Heart left ventricle (tissue), 13 donors: ENCODE data around the gene TAF5L.

Experiments used
- POLR2A ChIP-seq, 2 donors: fragments of 450-650 bp; IDR thresholded peaks; one replicate each; pipeline ENCODE4 v1.6.1; 2017; ENCODE audit warnings: antibody characterized with exemption in 2 of 2, mild to moderate bottlenecking in 2 of 2, moderate library complexity in 2 of 2
- TF ChIP-seq, protein P1 (sequence below), 12 donors: fragments of 200-600 bp; sonication (generic) in 4 of 12; IDR thresholded peaks; one replicate each; pipeline versions ENCODE4 v1.5.0 to v1.8.0; 2018 to 2022; ENCODE audit warnings: antibody characterized with exemption in 12 of 12, mild to moderate bottlenecking in 5 of 12
- donor health status: ischemic (EF 13 %, LVEDD 7.1; RV severe dilation, severe dysfunction).
- donor health status: DM: no; HTN: yes; CAD: no.
- donor health status: DM: no; HTN: no; CAD: no.
- donor health status: ischemic (EF 25% LVEDD 6.9; RV normal size, moderate dysfunction).
- donor health status: ischemic (EF 25% LVEDD 5.7; RV mildly dilated, moderate dysfunction).
- donor health status: ischemic (EF 35%, LVEDD 5.7; RV mildly dilated, moderate dysfunction).
- donor health status: nonischemic (EF 11% LVEDD 7.7; RV severe dilation, severe dysfunction).
- donor health status: DM: yes; HTN: yes; CAD: no.
- donor health status: PGD.
- donor health status: ischemic (EF 29% LVEDD 5.4; RV normal size, mild dysfunction).
- donor health status: nonischemic (EF 23%, LVEDD 6.1; RV moderate dilation, normal function).

DNA sequence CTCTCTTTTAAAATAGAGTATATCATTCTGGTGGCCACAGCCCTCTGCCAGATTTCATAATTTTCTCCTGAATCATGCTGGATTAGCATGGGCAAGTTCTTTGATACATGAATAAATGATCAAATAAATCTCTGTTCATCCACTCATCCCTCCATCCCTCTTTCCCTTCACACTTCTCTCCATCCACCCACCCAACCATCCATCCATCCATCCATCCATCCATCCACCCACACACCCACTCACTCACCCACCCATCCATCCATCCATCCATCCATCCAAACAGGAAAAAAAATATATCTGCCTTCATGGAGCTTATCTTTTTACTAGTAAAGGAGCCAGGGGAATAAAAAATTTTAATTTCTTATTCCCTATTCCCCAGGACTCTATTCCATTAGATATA, 49.5 kb upstream of the TAF5L start:
- TF ChIP-seq, protein P1, sequence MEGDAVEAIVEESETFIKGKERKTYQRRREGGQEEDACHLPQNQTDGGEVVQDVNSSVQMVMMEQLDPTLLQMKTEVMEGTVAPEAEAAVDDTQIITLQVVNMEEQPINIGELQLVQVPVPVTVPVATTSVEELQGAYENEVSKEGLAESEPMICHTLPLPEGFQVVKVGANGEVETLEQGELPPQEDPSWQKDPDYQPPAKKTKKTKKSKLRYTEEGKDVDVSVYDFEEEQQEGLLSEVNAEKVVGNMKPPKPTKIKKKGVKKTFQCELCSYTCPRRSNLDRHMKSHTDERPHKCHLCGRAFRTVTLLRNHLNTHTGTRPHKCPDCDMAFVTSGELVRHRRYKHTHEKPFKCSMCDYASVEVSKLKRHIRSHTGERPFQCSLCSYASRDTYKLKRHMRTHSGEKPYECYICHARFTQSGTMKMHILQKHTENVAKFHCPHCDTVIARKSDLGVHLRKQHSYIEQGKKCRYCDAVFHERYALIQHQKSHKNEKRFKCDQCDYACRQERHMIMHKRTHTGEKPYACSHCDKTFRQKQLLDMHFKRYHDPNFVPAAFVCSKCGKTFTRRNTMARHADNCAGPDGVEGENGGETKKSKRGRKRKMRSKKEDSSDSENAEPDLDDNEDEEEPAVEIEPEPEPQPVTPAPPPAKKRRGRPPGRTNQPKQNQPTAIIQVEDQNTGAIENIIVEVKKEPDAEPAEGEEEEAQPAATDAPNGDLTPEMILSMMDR (IDR thresholded peaks at IDR 0.05): no peak
- no peak for TF ChIP-seq POLR2A (IDR thresholded peaks at IDR 0.05)
